Activated naive CD4-positive, alpha-beta T cell (primary cell): Measurements from ENCODE around the gene LTBP2.

ENCODE experiments used
- DNase-seq, 4 experiments: peaks; one replicate each; lab custom pipeline; 2025; lab: John Stamatoyannopoulos, UW

The LTBP2 gene

GRCh38 chr14:74526854-74527585 lies 85.0 kb downstream of the LTBP2 start:
- DNase-seq = no peak

- no peak for DNase-seq
Measured at GRCh38 chr14:74525361-74525851, 86.6 kb downstream of the LTBP2 start.

GRCh38 chr14:74524812-74525135 lies 87.3 kb downstream of the LTBP2 start:
- DNase-seq = no peak

- no peak for DNase-seq
Measured at GRCh38 chr14:74524076-74524811, 87.8 kb downstream of the LTBP2 start.

- DNase-seq = no peak
Measured at GRCh38 chr14:74522740-74523139, 89.3 kb downstream of the LTBP2 start.

- DNase-seq = no peak
Measured at GRCh38 chr14:74521756-74522155, 90.3 kb downstream of the LTBP2 start.

GRCh38 chr14:74519316-74520074 lies 92.5 kb downstream of the LTBP2 start:
- DNase-seq = no peak

- no peak for DNase-seq
Measured at GRCh38 chr14:74518221-74518620, 93.8 kb downstream of the LTBP2 start.

GRCh38 chr14:74517731-74518130 lies 94.3 kb downstream of the LTBP2 start:
- no peak for DNase-seq

- DNase-seq = no peak
Measured at GRCh38 chr14:74516451-74517160, 95.4 kb downstream of the LTBP2 start.

GRCh38 chr14:74515891-74516412 lies 96.1 kb downstream of the LTBP2 start:
- no peak for DNase-seq

- no peak for DNase-seq
Measured at GRCh38 chr14:74514471-74514941, 97.5 kb downstream of the LTBP2 start.

- DNase-seq = no peak
Measured at GRCh38 chr14:74511966-74512830, 99.8 kb downstream of the LTBP2 start.

GRCh38 chr14:74510959-74511409 lies 101.1 kb downstream of the LTBP2 start:
- DNase-seq = no peak

GRCh38 chr14:74510223-74510931 lies 101.7 kb downstream of the LTBP2 start:
- no peak for DNase-seq

GRCh38 chr14:74509587-74510222 lies 102.3 kb downstream of the LTBP2 start:
- no peak for DNase-seq

- DNase-seq = no peak
Measured at GRCh38 chr14:74508844-74509428, 103.1 kb downstream of the LTBP2 start.

GRCh38 chr14:74508292-74508731 lies 103.7 kb downstream of the LTBP2 start:
- DNase-seq = no peak

GRCh38 chr14:74507840-74508239 lies 104.2 kb downstream of the LTBP2 start:
- no peak for DNase-seq
